NT2/D1 (cell line): ENCODE measurements around the gene SARDH.

Experiments used
- YY1 ChIP-seq: IDR thresholded peaks from 2 replicates; pipeline ENCODE4 v1.6.1; 2011; ENCODE audit not compliant: insufficient read length, insufficient read depth
- ZNF274 ChIP-seq: IDR thresholded peaks from 2 replicates; pipeline ENCODE4 v1.6.1; 2011; ENCODE audit warnings: mild to moderate bottlenecking, low read depth, low read length

GRCh38 chr9:133718563-133719315 is 19.4 kb downstream of the SARDH start:
- no peak for TF ChIP-seq ZNF274
- no peak for TF ChIP-seq YY1
